HUDEP-2 (cell line): ENCODE measurements around the gene SP1.
"Not testable (repeated sequence)": the region's sequence is repeated elsewhere in the genome, so short reads cannot be mapped to it uniquely, and the experiment has no call there.

Experiments
- DNase-seq, 76 experiments: peaks; one replicate each; lab custom pipeline; 2025; ENCODE audit not compliant: unreplicated experiment in 76 of 76; lab: John Stamatoyannopoulos, UW

SP1 gene

DNA sequence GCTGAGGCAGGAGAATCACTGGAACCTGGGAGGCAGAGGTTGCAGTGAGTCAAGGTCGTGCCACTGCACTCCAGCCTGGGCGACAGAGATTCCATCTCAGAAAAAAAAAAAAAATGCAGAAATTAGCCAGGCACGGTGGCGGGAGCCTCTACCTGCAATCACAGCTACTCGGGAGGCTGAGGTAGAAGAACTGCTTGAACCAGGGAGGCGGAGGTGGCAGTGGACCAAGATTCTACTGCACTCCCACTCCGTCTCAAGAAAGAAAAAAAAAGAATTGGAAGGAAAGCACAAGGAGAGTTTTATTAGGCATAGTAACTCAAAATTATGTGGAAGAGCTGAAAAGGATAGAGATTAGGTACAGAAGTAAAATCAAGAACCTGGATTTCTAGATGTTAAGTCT is 22.9 kb downstream of the SP1 start:
- DNase-seq, result no peak

DNA sequence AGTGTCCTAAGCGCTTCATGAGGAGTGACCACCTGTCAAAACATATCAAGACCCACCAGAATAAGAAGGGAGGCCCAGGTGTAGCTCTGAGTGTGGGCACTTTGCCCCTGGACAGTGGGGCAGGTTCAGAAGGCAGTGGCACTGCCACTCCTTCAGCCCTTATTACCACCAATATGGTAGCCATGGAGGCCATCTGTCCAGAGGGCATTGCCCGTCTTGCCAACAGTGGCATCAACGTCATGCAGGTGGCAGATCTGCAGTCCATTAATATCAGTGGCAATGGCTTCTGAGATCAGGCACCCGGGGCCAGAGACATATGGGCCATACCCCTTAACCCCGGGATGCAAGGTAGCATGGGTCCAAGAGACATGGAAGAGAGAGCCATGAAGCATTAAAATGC is 31.0 kb downstream of the SP1 start:
- DNase-seq, result no peak

DNA sequence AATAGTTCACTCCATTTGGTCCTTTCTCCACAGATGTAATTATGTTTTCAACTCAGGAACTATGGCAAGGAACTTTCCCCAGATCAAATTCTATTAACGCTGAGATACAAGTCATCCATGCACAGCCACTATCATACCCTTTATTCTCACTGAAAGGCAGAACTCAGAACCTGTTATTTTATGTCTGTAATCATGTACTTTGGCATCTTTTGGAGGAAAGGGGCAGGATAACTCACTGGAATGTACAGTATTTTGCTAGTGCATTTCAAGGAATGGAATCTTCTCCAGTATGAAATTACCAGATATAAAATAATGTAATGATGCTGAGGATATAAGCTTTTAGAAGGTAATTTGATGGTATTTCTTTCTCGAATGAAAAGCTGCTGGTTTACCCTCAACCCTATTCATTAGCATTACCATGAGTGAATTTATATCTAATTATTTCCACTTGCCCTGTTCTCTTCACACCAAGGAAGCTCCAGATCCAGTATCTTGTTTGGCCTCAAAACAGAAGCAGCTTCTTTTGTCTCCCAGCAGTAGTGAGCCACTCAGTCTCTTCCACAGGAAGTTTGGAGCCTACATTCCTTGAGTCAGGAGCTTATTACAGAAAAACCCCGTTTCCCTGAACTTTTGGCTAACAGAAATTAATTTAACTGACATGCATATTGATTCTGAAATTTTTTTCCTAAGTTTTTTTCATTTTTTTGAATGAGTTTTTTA is 33.7 kb downstream of the SP1 start:
- DNase-seq, result no peak

DNA sequence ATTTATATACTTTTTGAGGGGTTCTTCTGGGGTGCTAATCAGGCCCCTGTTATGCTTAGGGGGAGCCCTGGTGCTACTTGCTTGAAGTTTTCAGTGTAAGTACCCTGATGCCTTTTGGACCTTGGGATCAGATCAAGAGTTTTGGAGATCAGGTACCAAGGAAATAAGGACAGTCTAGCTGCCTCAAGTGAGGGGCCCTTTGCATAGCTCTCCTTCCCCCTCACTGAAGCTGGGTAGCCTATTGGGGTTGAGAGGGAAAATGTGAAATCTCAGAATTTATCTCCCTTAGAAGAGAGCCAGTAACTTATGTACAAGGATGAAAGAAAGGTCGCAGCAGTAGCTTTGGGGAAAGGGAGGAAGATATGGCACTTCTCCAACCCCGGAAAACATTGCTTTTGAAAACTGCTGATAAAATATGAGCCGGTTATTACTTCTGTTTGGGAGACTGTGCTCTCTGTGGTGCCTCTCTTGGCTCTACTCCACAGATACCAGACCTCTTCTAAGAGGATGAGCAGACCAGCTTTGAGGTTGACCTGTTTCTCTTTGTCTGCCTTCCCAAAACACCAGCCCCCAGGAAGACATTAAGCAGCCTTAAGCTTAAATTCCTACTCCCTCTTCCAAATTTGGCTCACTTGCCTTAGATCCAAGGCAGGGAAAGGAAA is 34.9 kb downstream of the SP1 start:
- DNase-seq, result peak in 7 of 76 experiments; percentile 8 to 30 (median 22)

DNA sequence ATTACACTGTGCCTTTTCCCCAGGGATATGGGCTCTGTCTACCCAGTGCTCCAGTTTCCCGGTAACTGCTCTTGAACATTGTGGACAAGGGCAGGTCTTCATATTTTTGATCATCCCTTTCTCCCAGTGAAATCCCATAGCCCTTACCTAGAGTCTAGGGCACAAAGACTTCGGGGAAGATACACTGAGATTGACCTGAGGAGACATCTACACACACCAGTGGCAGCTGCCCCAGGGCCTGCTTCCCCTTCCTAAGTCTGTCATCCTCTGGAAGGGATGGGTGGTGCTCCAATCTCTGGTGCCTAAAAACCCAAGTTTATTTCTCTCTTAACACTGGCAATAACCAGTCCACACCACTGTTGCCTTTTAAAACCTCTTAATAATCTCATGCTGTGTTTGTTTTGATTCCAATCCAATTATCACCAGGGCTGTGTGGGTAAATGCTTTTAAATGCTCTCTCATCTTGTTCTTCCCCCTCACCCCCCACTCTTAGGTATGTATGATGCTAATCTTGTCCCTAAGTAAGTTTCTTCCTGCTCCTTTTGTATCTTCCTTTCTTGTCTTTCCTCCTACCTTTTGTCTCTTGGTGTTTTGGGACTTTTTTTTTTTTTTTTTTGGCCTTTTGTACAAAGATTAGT is 35.9 kb downstream of the SP1 start:
- DNase-seq, result not testable (repeated sequence)

DNA sequence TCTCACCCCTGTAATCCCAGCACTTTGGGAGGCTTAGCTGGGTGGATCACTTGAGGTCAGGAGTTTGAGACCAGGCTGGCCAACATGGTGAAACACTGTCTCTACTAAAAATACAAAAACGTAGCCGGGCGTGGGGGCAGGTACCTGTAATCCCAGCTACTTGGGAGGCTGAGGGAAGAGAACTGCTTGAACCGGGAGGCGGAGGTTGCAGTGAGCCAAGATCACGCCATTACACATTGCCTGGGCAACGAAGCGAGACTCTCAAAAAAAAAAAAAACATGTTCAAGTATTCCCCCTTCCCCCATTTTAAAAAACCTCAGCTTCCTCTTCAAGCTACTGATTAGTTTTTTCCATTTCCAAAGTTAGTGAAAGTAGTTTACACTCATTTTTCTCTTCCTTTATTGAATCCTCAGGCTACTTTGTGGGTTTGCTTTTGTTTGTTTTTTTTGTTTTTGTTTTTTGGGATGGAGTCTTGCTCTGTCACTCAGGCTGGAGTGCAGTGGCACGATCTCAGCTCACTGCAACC is 37.4 kb downstream of the SP1 start:
- not testable (repeated sequence) for DNase-seq

DNA sequence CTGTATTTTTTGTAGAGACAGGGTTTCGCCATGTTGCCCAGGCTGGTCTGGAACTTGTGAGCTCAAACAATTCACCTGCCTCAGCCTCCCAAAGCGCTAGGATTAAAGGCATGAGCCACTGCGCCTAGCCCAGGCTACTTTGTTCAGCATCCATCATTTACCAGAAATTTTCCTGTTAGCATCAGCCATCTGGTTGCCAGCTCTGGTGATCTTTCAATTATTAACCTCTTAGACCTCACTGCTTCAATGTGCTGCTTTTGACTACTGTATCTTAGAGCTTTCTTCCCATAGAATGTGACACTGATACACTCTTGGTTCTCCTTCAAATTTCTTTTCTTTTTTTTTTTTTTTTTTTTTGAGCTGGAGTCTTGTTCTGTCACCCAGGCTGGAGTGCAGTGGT is 38.2 kb downstream of the SP1 start:
- DNase-seq, result no peak

DNA sequence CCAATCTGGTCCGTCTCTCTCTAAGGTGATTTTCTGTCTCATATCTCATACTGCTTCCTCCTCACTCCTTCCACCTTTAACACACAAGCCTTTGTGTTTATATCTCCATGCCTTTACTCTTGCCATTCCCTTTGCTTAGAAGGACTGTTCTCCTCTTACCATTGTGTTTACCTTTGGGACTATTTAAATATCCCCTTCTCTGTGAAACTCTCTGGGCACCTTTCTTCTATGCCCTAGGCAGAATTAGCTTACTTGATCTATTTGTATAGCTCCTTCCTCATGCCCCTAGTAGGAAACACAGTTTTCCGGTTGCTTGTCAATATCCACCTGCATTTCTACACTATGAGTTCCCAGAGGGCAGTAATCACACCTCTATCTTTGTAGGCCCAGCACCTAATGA is 39.8 kb downstream of the SP1 start:
- no peak for DNase-seq

DNA sequence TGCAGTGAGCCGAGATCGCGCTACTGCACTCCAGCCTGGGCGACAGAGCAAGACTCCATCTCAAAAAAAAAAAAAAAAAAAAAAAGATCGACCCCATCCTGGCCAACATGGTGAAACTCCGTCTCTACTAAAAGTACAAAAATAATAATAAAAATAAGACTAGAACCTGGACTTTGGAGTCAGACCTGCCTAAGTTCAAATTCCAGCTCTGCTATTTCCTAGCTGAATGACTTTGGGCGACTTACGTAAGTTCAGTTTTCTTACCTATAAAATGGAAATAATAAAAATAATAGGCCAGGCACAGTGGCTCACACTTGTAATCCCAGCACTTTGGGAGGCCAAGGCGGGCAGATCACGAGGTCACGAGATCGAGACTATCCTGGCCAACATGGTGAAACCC is 42.3 kb downstream of the SP1 start:
- not testable (repeated sequence) for DNase-seq

DNA sequence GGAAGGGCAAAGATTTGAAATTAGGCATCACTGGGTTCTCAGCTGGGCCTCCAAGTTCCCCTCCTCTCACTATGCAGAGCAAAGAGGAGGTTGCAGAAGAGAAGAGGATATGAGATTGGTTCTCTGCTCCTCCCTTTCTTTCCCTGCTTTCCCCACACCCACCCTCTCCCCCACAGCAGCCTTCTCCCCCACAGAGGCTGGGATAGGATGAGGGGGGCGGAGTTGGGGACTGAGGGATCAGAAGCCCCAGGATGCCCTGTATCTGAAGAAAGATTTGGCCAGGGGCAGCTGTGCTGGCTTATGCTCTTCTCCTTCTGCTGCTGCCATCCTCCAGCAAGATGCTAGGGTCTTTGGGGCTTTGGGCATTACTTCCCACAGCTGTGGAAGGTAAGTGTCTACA is 43.6 kb downstream of the SP1 start, which contains the start of gene AMHR2:
Gene AMHR2 (plus strand): TSS at position 259 of the 400 bp plus-strand sequence. CDS start 80 bp downstream, at position 339.
- DNase-seq, result no peak

DNA sequence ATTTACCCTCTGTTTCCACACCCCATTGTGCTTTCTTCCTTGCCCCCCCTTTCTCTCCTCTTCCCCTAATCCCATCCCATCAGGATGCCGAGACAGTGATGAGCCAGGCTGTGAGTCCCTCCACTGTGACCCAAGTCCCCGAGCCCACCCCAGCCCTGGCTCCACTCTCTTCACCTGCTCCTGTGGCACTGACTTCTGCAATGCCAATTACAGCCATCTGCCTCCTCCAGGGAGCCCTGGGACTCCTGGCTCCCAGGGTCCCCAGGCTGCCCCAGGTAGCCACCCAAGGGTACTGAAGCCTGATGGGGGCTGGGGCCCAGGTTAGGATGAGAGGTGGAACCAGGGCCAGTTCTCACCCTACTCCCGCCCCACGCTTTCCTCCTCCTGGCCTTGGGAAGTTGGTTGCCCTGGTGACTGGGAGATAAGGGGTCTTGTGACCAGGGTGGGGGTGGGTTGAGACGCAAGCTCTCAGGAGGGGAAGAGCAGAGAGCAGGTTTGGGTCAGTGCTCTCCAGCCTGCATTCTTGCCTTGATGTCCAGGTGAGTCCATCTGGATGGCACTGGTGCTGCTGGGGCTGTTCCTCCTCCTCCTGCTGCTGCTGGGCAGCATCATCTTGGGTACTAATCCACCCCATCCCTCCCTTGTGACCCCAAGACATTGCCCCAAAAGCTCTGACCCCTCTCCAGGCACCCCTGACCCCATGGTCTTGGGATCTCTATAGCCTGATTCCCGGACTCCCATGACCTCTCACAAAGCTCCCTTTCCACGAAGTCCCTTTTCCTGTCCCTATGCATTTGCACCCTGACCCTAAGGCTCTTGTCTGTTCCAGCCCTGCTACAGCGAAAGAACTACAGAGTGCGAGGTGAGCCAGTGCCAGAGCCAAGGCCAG is 44.9 kb downstream of the SP1 start:
- DNase-seq, result peak in 50 of 76 experiments; percentile 4 to 69 (median 42)

DNA sequence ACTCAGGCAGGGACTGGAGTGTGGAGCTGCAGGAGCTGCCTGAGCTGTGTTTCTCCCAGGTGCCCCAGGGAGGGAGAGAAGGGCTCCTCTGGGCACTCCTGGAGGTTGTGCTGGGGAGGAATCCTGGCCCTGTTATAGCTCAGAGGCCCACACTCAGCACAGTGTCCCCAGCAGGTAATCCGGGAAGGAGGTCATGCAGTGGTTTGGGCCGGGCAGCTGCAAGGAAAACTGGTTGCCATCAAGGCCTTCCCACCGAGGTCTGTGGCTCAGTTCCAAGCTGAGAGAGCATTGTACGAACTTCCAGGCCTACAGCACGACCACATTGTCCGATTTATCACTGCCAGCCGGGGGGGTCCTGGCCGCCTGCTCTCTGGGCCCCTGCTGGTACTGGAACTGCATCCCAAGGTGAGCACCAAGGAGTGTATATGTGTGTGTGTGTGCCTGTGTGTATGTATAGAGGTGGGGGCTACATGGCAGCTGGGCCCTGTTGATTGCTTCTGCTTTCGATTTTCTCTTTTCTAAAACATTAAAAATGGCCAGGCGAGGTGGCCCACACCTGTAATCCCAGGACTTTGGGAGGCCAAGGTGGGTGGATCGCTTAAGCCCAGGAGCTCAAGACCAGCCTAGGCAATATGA is 45.7 kb downstream of the SP1 start:
- DNase-seq, result peak in 2 of 76 experiments; percentile 11 to 20

DNA sequence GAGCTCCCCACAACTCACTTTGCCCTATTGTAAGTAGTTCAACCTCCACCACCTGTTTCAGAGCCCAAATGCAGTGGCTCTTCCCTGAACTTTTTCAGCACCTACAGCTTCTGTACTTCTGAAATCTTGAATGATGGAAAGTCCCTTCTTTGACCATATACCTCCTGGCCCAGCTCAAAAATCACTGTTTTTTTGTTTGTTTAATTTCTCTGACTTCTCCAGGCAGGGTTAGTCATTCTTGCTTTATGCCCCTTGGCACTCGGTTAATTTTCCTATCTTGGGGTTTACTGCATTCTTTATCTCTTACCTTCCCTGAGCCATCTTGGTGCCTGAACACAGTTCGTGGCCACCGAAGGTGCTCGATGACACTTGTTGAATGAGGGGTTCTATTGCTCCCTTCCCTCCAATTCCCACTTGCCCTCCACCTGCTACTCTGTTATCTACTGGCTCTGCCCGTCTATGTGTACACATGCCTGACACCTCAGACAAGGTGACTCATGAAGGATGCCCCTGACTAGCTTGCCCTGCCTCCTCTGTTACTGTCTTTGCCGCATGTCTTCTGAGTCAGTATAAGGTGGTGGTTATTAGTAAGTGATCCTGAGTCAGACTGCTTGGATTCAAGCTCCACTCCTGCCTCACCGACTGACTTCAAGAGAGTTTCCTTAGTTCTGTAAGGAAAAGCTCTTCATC is 48.1 kb downstream of the SP1 start:
- peak in 2 of 76 experiments; percentile 9 to 15 for DNase-seq

DNA sequence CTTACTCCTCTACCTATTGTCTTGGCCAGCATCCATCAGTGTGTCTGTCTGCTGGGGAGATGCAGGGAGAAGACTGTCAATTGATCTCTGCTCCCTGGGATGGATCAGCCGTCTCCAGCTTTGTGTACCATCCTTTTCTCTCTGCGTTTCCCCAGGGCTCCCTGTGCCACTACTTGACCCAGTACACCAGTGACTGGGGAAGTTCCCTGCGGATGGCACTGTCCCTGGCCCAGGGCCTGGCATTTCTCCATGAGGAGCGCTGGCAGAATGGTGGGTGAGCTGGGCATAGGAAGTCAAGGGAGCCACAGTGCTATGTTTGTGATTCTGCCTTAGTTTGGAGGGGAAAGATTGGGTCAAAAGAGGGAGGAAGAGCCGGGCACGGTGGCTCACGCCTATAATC is 48.8 kb downstream of the SP1 start:
- no peak for DNase-seq

DNA sequence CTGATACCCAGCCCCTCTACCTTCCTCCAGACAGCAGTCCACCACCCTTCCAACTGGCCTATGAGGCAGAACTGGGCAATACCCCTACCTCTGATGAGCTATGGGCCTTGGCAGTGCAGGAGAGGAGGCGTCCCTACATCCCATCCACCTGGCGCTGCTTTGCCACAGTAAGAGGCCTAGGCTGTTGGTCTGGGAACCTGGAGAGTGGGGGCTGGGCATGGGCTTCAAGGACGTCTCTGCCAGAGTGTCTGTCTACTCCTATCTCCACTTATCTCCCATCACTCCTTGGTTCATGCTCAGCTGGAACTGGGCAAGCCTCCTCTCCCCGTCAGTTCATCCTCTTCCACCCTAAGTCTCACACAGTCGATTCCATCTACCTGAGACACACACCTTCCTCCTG is 50.1 kb downstream of the SP1 start:
- no peak for DNase-seq

DNA sequence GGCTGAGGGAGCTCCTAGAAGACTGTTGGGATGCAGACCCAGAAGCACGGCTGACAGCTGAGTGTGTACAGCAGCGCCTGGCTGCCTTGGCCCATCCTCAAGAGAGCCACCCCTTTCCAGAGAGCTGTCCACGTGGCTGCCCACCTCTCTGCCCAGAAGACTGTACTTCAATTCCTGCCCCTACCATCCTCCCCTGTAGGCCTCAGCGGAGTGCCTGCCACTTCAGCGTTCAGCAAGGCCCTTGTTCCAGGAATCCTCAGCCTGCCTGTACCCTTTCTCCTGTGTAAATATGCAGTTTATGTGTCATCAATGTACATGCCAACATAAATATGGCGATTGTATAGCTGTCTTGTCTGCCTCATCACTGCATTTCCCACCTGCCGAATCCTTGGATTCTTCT is 51.2 kb downstream of the SP1 start:
- no peak for DNase-seq

DNA sequence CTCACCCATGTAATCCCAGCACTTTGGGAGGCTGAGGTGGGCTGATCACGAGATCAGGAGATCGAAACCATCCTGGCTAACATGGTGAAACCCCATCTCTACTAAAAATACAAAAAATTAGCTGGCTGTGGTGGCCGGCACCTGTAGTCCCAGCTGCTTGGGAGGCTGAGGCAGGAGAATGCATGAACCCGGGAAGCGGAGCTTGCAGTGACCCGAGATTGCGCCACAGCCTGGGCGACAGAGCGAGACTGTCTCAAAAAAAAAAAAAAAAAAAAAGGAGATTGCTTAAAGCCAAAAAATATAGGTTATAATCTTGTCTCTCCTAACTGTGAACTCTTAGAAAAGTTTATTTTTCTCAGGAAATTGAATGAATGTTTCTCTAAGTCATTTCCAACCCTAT is 55.4 kb downstream of the SP1 start:
- DNase-seq, result not testable (repeated sequence)

DNA sequence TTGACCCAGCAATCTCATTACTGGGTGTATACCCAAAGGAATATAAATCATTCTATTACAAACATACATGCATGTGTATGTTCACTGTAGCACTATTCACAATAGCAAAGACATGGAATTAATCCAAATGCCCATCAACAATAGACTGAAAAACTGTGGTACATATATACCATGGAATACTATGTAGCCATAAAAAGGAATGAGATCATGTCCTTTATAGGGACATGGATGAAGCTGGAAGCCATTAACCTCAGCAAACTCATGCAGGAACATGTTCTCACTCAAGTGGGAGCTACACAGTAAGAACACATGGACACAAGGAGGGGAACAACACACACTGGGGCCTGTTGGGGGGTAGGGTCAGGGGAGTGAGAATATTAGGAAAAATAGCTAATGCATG is 59.6 kb downstream of the SP1 start:
- DNase-seq, result not testable (repeated sequence)

DNA sequence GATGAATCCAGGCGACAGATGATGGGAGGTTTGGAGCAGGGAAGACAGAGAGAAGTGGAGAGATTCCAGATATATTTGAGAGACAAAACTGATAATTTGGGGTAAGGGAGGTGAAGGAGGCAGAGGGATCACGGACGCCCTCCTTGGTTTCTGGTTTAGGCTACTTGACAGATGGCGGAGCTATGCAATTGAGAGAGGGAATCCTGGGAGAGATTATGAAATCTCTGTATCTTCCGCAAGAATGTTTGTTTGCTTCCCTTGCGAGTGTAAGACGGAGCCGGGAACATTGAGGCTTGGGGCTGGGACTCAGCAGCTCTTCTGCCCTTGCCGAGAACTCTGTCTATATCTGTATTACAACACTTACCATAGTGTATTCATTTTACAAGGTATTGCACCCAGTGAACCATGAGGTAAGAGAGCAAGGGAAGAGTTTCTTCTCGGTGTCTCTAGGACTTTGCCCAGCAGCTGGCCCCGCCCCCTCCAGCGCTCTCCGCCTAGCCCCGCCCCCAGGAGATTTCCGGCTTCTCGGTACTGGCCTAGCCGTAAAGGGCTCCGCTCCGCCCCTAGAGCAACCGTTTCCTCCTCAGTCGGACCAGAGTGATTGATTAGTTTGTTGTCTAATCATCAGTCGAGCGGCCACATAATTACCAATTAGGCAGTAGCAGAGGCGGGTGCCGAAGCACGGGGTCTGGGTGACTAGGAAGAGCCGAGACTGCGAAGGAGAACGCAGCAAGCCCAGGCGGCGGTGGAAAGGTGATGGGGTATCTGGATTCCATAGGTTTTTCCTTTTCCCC is 61.3 kb downstream of the SP1 start, which contains the start of gene PRR13:
Gene PRR13 (plus strand): TSS at position 695 of the 794 bp plus-strand sequence. CDS start 981 bp downstream, outside the sequence.
- peak in 75 of 76 experiments; percentile 76 to 99 (median 97) for DNase-seq
